T-helper 2 cell (primary cell): ENCODE data around the gene DST.

Experiments used
- DNase-seq, 5 experiments: peaks; one replicate each; pipeline versions ENCODE4 v3.0.0 to v3.0.0-alpha.2; 2012 to 2022
- total RNA-seq, 2 donors: gene quantifications; one replicate each; lab custom pipeline; 2026; lab: John Stamatoyannopoulos, UW

Gene DST
- 9.4 to 16.8 reads per million in 2 donors for total RNA-seq

DNA sequence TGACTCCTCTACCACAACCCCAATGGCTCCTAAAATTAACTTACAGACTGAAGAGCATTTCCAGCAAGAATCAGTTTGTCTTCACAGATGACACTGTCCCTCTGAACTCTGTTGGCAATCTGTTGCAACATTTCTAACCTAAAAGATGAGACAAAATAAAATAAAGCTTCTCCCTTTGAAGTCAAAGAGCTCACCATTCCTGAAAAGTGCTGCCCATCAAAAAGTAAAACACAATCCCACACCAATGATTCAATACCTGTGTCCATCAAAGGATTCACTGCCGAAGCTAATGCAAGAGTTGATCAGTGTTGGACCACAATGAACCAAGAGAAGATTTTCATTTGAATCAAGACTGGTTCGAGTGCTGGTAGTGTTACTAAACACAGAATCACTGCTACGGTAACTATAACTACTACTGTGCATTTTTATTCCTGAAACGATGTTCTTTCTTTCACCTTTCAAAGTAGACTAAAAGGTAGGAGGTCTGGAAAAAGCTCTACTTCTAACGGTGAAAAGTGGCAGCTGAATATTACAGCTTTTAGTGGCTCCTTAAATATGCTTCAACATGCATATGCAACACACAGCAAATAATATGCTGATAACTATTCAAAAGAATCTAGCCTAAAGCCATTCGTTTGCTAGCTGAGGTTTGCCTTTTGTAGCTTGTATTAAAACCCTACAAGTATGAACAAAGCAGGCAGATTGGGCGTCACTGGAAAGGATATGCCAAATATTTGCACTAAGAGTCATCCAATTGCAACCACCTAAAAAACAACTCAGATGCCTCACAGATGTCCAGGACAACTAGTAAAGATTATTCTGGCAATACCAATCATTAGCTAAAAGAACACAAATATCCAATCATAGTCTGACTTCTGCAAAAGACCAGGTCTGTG, at the start of gene DST:
Gene DST, minus strand, starts transcription at position 524 of the 896 bp plus-strand sequence.
- no peak for DNase-seq

DNA sequence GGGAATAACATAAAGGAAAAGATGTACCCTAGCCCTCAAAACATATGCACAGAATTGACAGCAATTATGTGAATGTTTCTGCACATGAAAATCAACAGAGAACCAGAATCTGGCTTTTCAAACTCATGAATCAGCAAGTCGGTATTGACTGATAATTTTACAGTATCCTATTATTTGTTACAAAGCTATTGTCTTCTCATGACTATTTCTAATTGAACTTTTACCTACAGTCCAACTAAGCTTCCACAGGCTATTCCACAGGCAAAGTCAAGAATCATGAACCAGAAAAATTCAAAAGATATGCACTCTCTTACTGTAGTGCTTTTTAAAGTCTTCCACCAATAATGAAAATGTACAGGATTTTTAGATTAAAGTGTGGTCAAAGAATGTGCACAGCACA, 49.1 kb upstream of the DST start:
- DNase-seq = no peak

DNA sequence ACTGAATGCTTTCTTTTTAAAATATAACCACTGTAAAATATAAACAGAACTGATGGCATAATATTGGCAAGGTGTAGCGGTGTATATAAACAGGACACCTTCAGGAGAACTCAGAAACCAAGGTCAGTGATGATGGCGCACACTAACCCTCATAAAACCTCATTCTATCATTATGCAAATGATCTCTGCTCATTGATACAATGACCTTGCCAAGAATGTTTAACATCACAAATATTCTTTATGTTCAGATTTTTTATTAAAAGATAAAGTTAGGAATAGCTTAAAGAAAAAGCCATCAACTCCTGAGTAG, 48.6 kb upstream of the DST start:
- no peak for DNase-seq

DNA sequence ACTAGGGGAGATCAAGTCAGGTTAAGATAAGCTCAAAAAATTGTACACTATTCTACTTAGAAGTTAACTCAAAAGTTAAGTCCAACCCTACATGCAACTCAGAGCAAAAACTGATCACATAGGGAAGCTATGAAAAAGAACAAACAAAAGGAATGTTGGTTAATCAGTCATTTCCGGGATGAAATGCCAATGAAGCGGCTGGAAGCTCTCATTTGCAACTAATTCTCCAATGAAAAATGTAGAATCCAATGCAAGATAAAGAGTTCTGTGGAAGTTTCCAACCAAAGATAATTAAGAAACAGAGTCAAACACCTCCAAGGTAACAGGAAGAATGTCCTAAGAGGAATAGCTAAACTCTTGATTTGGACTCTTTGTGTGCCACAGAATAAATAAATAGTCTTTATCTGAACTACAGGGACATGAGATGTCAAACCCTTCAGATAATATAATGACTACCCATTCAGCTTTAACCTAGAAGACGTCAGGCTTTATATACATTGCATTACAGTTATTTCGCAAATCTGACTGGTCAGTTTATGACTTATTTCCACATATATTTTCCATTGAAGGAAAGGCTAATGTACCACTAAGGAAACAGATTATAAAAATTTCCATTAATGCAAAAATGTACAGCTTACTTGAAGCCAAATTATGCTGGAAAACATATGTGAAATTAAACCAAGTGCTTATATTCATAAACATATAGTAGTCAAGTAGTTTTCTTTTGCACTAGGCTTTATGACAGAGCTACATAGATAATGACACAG, 48.0 kb upstream of the DST start:
- DNase-seq = no peak

DNA sequence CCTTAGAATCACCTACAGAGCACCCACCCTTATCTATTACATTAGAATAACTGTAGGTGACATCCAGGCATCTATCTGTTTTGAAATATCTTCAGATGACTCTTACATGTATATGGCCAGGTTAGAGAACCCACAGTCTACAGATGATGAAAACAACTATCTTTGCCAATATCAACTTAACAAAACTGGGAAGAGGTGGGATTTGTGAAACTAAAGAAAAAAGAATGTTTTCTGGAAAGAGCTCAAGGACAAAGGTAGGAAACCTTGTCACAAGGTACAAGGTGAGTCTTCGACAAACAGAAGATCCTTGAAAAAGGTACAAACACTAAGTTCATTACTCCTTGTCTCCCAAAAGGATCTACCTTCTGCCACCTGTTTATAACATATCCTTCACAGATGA, 47.0 kb upstream of the DST start:
- no peak for DNase-seq

DNA sequence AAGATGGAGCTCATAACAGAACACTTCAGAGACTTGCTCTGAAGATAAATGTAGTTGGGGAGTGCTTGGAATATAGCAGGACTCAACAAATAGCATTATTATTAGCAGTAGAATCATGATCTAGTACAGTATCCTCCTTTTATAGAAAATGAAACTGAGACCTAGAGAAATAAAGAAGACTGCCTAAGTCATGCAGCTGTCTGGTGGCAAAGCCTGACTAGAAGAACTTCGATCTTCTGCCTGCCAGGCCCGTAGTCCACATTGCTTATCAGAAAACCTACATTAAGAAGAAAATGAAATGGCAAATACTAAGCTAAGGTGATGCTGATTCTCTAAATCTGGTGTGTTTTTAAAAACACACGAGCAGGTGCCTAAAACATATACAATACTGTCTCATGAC, 46.4 kb upstream of the DST start:
- no peak for DNase-seq

DNA sequence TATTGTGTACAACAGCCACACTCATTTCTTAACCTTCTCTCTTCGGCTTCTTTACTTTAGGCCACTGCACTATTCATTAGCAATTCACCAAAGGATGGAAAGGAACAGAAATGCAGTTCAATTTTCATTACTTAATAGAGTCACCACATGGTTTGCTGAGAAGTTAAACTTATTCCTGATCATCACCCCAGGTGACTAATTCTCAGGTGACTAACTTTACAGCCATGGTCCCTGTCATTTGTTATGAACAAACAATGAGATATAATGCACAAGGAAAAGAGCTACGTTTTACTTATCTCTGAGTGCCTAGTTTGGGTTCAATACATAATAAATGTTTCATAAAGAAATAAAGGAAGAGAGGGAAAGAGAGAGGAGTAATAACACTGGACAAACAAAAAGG, 45.8 kb upstream of the DST start:
- DNase-seq = no peak

DNA sequence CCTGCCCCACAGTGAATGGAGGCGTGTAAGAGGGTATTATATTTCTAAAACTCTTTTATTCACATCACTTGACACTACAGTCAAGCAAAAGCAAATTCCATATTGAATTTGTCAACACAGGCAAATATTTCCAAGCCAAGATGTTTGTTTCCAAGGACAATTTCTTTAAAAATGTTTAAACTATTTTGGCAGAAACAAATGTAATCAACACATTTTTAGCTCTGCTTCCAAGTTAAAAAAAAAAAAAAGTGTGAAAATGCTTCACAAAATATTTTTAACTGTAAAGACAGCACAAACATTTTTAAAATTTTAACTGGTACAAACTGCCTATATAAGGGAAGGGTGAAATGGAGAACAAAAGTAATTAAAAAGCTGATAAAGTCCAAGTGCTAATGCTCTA, 44.9 kb upstream of the DST start:
- no peak for DNase-seq

DNA sequence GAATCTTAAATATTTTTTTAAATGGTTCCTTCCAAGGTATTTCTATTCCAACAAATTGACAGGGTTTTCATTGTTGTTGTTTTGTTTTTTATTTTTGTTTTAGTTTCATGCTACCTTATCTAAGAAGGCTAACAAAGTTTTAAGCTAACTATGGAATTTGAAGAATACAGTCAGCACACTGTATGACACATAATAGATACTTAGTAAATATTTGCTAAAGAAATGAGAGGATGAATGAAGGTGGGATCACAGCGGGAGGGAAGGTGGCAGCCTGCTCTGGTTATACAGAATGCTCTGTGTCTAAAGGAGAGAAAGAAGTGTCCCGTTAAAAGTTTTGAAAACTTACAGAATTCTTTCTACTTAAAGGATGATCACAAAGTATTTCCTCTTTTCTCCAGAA, 43.7 kb upstream of the DST start:
- no peak for DNase-seq

DNA sequence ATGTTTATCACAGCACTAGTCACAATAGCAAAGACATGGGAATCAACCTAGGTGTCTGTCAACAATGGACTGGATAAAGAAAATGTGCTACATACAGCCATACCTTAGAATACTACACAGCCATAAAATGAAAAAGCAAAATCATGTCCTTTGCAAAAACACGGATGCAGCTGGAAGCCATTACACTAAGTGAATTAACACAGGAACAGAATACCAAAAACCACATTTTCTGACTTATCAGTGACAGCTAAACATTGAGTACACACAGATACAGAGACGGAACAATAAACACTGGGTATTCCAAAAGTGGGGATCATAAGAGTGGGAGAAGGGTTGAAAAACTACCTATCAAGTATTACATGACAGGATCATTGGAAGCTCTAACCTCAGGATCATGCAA, 43.3 kb upstream of the DST start:
- DNase-seq = no peak

DNA sequence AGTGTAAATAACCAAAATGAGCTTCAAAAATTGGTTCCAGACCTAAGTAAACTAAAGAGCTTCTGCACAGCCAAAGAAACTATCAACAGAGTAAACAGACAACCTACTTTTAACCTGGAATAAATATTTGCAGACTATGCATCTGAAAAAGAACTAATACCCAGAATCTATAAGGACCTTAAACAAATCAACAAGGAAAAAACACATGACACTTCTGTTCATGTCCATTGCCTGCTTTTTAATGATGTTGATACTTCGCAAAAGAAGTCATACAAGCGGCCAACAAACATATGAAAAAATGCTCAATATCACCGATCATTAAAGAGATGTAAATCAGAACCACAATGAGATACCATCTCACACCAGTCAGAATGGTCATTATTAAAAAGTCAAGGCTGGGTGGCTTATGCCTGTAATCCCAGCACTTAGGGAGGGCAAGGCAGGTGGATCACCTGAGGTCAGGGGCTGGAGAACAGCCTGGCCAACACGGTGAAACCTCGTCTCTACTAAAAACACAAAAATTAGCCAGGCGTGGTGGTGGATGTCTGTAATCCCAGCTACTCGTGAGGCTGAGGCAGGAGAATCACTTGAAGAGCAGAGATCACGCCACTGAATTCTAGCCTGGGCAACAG, 42.5 kb upstream of the DST start:
- no peak for DNase-seq

DNA sequence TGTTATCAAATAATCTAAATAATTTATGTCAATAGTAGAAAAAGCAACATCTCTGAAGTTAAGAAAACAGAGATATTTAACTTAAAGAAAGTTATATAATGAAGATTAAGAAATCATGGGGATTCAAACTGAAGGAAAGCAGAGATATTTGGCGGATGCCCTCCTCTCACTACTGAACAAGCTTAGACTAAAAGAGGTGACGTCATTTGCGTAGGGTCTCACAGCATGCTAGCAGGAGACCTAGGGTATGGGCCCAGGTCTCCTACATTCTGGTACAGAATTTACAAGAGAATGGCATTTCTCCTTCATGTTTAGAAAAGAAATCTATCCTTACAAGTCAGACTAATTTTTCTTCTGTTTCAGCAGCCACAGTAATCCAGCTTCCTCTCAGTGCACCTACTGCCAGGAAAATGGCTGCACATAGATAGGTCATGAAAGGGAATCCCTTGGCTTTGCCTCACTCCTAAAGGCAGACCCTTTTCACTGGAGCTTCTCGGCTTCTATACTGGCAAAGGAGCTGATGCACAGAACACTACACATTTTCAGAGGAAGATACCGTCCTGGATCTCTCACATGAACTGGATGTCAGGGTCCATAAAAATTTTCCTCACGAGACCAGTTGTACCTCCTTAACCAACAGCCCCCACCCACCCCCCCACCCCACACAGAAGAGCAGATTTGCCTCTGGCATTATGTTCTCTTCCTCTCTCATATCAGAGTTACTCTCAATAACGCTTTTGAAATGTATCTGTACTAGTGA, 41.8 kb upstream of the DST start:
- no peak for DNase-seq

DNA sequence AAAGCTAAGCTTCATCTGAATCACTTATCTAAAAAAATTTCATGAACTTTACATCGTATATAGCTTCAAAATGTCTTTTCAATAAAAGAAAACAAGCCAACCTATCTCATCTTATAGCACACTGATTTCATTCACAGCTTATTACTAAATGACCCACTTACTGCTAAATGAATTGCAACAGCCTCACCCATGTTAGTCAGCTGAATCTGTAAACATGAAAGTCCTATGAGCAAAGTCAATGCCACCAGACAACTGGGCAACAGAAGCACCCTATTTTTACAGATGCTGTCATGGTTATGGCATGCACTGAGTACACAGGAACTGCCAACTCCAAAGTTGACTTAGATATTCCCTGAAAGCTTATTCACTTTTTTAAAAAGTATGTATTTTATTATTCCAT, 41.2 kb upstream of the DST start:
- DNase-seq = no peak

DNA sequence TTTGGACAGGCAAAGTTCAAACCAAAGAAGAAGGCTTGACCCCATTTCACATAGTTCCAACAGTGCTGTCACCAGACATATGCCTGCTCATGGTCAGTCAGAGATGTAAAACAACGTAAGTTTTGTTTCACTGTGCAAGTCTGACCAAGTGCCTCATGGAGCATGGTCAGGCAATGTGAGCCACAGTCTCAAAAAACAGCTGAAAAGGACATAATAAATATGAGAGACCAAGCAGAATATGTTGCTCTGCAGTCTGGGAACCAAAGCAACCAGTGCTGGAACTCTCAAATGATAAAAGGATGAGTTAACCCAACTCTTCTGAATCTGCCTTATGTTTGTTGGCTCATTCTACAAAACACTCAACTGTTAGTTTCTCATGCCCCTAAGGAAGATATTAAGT, 39.9 kb upstream of the DST start:
- no peak for DNase-seq

DNA sequence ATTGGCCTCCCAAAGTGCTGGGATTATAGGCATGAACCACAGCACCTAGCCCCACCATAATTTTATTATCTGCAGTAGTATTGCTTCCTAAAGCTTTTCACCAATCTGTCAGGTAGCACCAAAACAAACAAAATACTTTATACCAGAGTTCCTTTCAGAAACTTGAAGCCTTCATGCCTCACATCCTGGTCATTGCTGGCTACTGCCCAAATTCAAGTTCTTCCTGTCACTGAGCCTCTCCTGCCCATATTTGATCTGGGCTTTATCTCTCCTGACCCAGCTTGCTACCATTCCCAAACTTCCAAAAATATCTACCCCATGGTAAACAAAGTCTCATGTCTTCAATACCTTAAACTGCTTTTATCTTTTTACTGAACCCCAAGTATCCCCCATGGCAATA, 34.9 kb upstream of the DST start:
- DNase-seq = no peak

DNA sequence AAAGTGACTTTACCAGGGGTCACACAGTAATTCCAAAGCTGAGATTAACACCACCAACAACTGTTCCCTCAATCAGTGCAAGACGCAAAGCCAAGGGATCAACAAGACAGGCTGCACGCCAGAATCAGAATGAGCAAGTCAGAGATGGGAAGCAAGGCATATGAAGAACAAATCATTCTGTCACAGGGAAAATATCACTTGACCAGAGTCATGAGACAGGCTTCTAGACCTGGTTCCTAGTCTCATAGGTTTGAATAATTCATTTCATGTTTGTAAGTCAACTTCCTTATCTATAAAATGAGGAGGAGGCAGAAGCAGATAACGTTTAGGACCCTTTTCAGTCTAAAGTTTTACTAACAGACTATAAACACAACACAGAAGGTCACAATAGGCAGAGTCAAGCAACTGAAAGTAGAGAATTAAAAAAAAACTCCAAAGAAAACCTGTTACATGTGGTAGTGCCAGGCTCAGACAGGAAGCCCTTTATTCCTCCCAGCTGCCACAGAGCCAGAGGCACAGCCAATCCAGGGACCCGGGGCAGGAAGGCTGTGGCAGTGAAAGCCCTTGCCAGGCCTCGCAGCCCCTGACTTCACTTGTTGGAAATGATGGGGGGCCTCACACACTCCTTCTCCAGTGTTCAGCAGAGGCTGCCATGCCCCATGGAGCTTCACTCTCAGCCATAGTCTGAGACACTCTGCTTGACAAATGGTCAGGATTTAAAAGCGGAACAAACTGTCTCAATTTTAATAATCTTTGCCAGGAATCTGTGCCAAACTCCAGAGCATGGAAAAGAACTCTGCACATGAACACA, 29.2 kb upstream of the DST start:
- no peak for DNase-seq

DNA sequence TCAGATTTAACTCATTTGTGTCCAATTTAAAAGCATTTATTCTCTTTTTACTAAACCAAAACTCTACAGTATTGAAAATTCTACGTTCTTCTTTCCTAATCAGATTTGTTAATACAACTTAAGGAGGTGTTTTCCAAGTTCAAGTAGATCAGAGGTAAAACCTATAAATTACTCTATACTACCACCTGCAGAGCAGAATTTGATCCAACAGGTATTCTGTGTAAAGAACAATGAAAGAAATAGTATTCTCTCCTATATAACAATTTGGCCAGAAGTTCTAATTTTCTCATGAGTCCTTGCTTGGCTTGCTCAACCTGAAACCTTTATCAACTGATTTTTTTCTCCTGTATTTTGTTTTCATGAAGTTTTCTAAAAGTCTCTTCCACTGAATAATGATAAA, 28.5 kb upstream of the DST start:
- DNase-seq = no peak

DNA sequence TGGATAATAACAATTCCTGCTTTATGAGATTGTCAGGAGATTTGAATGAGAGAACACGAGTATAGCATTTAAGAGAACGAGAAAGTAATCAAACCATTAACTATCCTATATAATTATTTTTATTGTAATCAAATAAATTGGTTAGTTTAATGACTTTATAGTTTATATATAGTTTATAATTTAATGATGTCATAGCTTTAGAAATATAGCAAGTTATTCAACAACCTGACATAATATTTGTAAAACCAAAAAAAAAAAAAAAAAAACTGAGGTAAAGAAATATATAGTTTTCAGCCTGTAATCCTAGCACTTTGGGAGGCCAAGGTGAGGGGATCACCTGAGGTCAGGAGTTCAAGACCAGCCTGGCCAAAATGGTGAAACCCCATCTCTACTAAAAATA, 26.4 kb upstream of the DST start:
- DNase-seq = no peak

DNA sequence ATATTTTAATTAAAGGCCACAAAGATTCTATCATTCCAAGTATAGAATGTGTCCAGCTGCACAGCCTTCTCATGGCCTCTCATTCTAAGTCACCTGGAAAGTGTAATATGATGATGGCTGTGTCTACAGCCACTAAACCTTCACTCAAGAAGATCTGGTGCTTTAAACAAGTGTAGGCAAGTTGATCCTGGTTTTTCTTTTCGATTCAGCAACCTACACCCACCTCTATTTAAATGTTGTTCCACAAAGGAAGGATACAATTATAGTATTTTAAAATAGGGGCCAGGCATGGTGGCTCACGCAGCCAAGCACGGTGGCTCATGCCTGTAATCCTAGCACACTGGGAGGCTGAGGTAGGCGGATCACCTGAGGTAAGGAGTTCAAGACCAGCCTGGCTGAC, 25.5 kb upstream of the DST start:
- no peak for DNase-seq

DNA sequence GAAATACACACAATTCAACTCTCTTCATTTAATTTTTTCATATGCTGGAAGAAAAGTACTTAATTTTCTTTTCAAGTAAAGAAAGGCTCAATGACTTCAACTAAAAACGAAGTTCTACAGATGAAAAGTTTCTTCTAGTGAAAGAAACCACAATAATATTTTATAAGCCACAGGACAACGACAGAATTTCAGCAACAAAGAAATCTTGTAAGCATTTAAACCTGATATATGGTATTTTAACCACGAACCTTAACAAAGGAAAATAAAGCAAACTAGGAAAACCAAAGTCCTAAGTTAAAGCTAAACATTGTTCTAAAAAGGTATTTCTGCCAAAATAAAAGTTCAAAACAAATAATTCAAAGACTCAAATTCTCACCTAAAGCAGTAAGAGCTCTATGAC, 24.6 kb upstream of the DST start:
- no peak for DNase-seq

DNA sequence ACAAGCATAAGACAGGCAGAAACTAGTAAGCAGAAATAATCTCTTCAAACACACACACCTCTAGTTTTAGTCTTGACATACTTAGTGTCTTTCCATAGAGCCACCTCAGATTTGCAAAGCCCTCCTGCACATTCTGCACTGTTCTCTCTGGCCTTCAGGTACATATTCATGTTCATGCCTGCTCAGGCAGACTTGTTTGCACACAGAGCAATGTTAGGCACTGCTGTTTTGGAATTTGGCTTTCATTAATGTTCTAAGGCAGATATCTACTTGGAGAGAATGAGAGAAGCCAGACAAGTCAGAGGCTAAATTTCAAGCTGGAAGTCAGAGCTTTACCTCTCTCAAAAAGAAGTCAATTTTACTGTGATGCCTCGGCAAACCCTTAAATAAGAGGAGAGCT, 21.3 kb upstream of the DST start:
- DNase-seq = no peak

DNA sequence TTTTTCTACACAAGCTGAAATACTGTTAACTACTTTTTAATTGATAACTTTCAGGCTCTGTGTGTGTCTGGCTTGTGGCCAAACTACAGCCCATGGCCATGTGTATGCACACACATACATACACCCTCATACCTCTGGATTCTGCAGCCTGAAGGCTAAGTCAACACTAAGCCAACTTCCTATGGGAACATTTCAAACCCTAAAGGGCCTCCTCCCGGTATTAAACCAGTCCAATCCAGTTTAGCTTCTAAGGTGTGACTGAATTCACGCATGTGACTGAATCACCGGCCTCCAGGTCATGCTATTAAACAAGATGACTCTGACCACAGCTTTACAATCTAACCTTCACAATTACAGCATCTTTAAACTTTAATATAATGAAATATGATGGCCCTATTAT, 20.7 kb upstream of the DST start:
- no peak for DNase-seq
